HG02763 (cell line): Measurements from ENCODE around the gene ABCF3.
A peak's percentile ranks its signal among the peaks of the same experiment; 100 is the strongest.

ENCODE experiments used
- ATAC-seq: cut with Tn5 transposase; IDR thresholded peaks from one replicate; pipeline ENCODE4 v1.9.1; 2021; ENCODE audit warnings: mild to moderate bottlenecking, moderate library complexity; ENCODE audit not compliant: unreplicated experiment

ABCF3 gene

GRCh38 chr3:184167786-184168185 lies 18.2 kb upstream of the ABCF3 start:
- no peak for ATAC-seq

- no peak for ATAC-seq
Measured at GRCh38 chr3:184168363-184169120, 17.5 kb upstream of the ABCF3 start.

- ATAC-seq = no peak
Measured at GRCh38 chr3:184169896-184170875, 15.8 kb upstream of the ABCF3 start.

- ATAC-seq = no peak
Measured at GRCh38 chr3:184171562-184171961, 14.4 kb upstream of the ABCF3 start.

- no peak for ATAC-seq
Measured at GRCh38 chr3:184172681-184173373, 13.2 kb upstream of the ABCF3 start.

- ATAC-seq = no peak
Measured at GRCh38 chr3:184173374-184173722, 12.7 kb upstream of the ABCF3 start.

GRCh38 chr3:184174284-184174645 lies 11.7 kb upstream of the ABCF3 start:
- ATAC-seq = no peak

GRCh38 chr3:184174646-184175492 lies 11.1 kb upstream of the ABCF3 start, which contains the start of gene AP2M1:
Gene AP2M1, plus strand, starts transcription at chr3:184174855. Its CDS starts 2,139 bp downstream, at chr3:184176994.
- peak; percentile 96 for ATAC-seq

- no peak for ATAC-seq
Measured at GRCh38 chr3:184175506-184175905, 10.5 kb upstream of the ABCF3 start.

GRCh38 chr3:184175981-184176376 lies 10.0 kb upstream of the ABCF3 start:
- no peak for ATAC-seq

GRCh38 chr3:184176377-184177330 lies 9.3 kb upstream of the ABCF3 start:
- no peak for ATAC-seq

- ATAC-seq = no peak
Measured at GRCh38 chr3:184177331-184177731, 8.7 kb upstream of the ABCF3 start.

GRCh38 chr3:184177767-184178306 lies 8.2 kb upstream of the ABCF3 start:
- no peak for ATAC-seq

- ATAC-seq = no peak
Measured at GRCh38 chr3:184178521-184179138, 7.4 kb upstream of the ABCF3 start.

GRCh38 chr3:184180165-184180564 lies 5.8 kb upstream of the ABCF3 start:
- no peak for ATAC-seq

- no peak for ATAC-seq
Measured at GRCh38 chr3:184181596-184181995, 4.4 kb upstream of the ABCF3 start.

- no peak for ATAC-seq
Measured at GRCh38 chr3:184183679-184184078, 2.3 kb upstream of the ABCF3 start.

GRCh38 chr3:184184546-184185230 lies 1.3 kb upstream of the ABCF3 start:
- ATAC-seq = no peak
